Trophoblast cell (in vitro differentiated cells and primary cell): ENCODE results near the gene PFKL.
A peak's percentile ranks its signal among the peaks of the same experiment; 100 is the strongest.

Experiments used
- DNase-seq, 2 donors: peaks; one replicate each; pipeline ENCODE4 v3.0.0-alpha.2; 2016
- H2AFZ ChIP-seq: 2 replicates; pipeline ENCODE4 v1.6.1; 2013; ENCODE audit warnings: low read length, moderate library complexity, mild to moderate bottlenecking; ENCODE audit not compliant: insufficient read depth, poor library complexity
- H2AK5ac ChIP-seq: 2 replicates; pipeline ENCODE4 v1.6.1; 2013; ENCODE audit warnings: mild to moderate bottlenecking, low read length
- H2BK120ac ChIP-seq: 2 replicates; pipeline ENCODE4 v1.6.1; 2013; ENCODE audit warnings: low read length, mild to moderate bottlenecking, moderate library complexity; ENCODE audit not compliant: insufficient read depth, poor library complexity
- H2BK12ac ChIP-seq: 2 replicates; pipeline ENCODE4 v1.6.1; 2013; ENCODE audit warnings: mild to moderate bottlenecking, low read length, moderate library complexity
- H2BK5ac ChIP-seq: 2 replicates; pipeline ENCODE4 v1.6.1; 2013; ENCODE audit warnings: low read length, low read depth, moderate library complexity, mild to moderate bottlenecking; ENCODE audit not compliant: poor library complexity
- H3K14ac ChIP-seq: 2 replicates; pipeline ENCODE4 v1.6.1; 2013; ENCODE audit warnings: mild to moderate bottlenecking, low read length
- H3K18ac ChIP-seq: 2 replicates; pipeline ENCODE4 v1.6.1; 2013; ENCODE audit warnings: mild to moderate bottlenecking, low read length
- H3K23ac ChIP-seq: 2 replicates; pipeline ENCODE4 v1.6.1; 2013; ENCODE audit warnings: low read length
- H3K27ac ChIP-seq: 2 replicates; pipeline ENCODE4 v1.5.1; 2013; ENCODE audit warnings: low read depth, mild to moderate bottlenecking, inconsistent platforms, low read length, moderate library complexity
- H3K27me3 ChIP-seq: 2 replicates; pipeline ENCODE4 v1.6.1; 2013; ENCODE audit warnings: inconsistent platforms, mild to moderate bottlenecking, low read length, moderate library complexity; ENCODE audit not compliant: insufficient read depth
- H3K36me3 ChIP-seq, 2 experiments: 1 replicate in 1 of 2; 2 replicates in 1 of 2; pipeline ENCODE4 v1.6.1; 2013; ENCODE audit warnings: low read length in 2 of 2, mild to moderate bottlenecking in 2 of 2, moderate library complexity in 1 of 2; ENCODE audit not compliant: insufficient read depth in 2 of 2, control insufficient read depth in 1 of 2
- H3K4ac ChIP-seq: 2 replicates; pipeline ENCODE4 v1.6.1; 2013; ENCODE audit warnings: low read depth, mild to moderate bottlenecking, low read length, moderate library complexity
- H3K4me1 ChIP-seq, 2 experiments: 1 replicate in 1 of 2; 2 replicates in 1 of 2; pipeline ENCODE4 v1.6.1; 2013; ENCODE audit warnings: low read length in 2 of 2, mild to moderate bottlenecking in 2 of 2, moderate library complexity in 1 of 2; ENCODE audit not compliant: insufficient read depth in 2 of 2, control insufficient read depth in 1 of 2
- H3K4me2 ChIP-seq: 2 replicates; pipeline ENCODE4 v1.6.1; 2013; ENCODE audit warnings: inconsistent platforms, mild to moderate bottlenecking, low read length, moderate library complexity
- H3K4me3 ChIP-seq: 2 replicates; pipeline ENCODE4 v1.5.1; 2013; ENCODE audit warnings: mild to moderate bottlenecking, low read depth, low read length, inconsistent platforms
- H3K79me1 ChIP-seq: one replicate; pipeline ENCODE4 v1.6.1; 2013; ENCODE audit warnings: low read length
- H3K79me2 ChIP-seq: 2 replicates; pipeline ENCODE4 v1.6.1; 2013; ENCODE audit warnings: low read length, mild to moderate bottlenecking; ENCODE audit not compliant: control insufficient read depth, insufficient read depth, poor library complexity
- H3K9ac ChIP-seq: 2 replicates; pipeline ENCODE4 v1.6.1; 2013; ENCODE audit warnings: mild to moderate bottlenecking, low read length
- H3K9me3 ChIP-seq: 2 replicates; pipeline ENCODE4 v1.6.1; 2013; ENCODE audit warnings: low read depth, mild to moderate bottlenecking, control low read depth, inconsistent platforms, low read length; ENCODE audit not compliant: insufficient read depth
- H4K12ac ChIP-seq: 2 replicates; pipeline ENCODE4 v1.6.1; 2013; ENCODE audit warnings: low read depth, mild to moderate bottlenecking, low read length, moderate library complexity
- H4K8ac ChIP-seq: 2 replicates; pipeline ENCODE4 v1.6.1; 2013; ENCODE audit warnings: low read depth, mild to moderate bottlenecking, low read length, moderate library complexity
- H4K91ac ChIP-seq: one replicate; pipeline ENCODE4 v1.6.1; 2013; ENCODE audit warnings: low read depth, mild to moderate bottlenecking, low read length, moderate library complexity
- WGBS: extraction: QIAGEN DNeasy Blood & Tissue Kit; methylation state at CpG from one replicate; pipeline ENCODE4 v1.1.7; 2013; ENCODE audit warnings: missing lambda C conversion rate; ENCODE audit not compliant: insufficient read length, insufficient coverage; ENCODE audit errors: extremely low coverage; 5-methylcytosine and 5-hydroxymethylcytosine counted together

The PFKL gene

DNA sequence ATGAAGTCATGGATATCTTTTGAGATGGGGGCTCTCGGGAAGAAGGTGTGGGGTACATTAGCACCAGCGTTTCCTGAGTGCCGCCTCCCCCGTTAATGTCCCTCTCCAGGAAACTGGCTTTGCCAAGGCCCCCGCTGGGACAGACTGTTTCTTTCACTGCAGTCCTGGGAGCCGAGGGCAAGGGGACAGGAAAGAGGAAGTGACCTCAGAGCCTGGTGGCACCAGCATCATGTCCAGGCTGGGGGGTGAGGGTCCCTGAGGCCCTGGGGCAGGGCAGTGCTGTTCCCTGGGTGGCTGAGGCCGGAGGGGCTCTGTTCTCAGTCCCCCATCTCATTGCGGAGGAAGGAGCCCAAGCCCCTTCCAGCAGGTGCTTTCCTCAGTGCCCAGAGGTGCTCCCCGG, 5.8 kb downstream of the PFKL start:
- H3K27ac ChIP-seq = no peak overlapping the region
- H3K36me3 ChIP-seq = peaks cover 25 to 26% of the 10 kb centered on the region in 2 experiments
- no peak overlapping the region for H3K4ac ChIP-seq
- WGBS = no CpG with 5 or more reads among the region's 9 CpGs
- no peak overlapping the region for H4K91ac ChIP-seq
- H3K4me2 ChIP-seq = no peak overlapping the region
- no peak overlapping the region for H3K14ac ChIP-seq
- no peak for DNase-seq
- H3K79me1 ChIP-seq = peaks cover 2% of the 10 kb centered on the region
- H3K9me3 ChIP-seq = peaks cover 1% of the 10 kb centered on the region
- H4K12ac ChIP-seq = no peak overlapping the region
- no peaks in the 10 kb centered on the region for H3K27me3 ChIP-seq
- H4K8ac ChIP-seq = no peak overlapping the region
- H3K18ac ChIP-seq = no peak overlapping the region
- no peak overlapping the region for H2BK5ac ChIP-seq
- no peak overlapping the region for H2AFZ ChIP-seq
- H2BK120ac ChIP-seq = no peak overlapping the region
- H2BK12ac ChIP-seq = no peak overlapping the region
- peaks cover 5 to 6% of the 10 kb centered on the region in 2 experiments for H3K4me1 ChIP-seq
- no peak overlapping the region for H2AK5ac ChIP-seq
- no peak overlapping the region for H3K9ac ChIP-seq
- H3K4me3 ChIP-seq = no peak overlapping the region
- H3K79me2 ChIP-seq = peaks cover 4% of the 10 kb centered on the region
- no peak overlapping the region for H3K23ac ChIP-seq

DNA sequence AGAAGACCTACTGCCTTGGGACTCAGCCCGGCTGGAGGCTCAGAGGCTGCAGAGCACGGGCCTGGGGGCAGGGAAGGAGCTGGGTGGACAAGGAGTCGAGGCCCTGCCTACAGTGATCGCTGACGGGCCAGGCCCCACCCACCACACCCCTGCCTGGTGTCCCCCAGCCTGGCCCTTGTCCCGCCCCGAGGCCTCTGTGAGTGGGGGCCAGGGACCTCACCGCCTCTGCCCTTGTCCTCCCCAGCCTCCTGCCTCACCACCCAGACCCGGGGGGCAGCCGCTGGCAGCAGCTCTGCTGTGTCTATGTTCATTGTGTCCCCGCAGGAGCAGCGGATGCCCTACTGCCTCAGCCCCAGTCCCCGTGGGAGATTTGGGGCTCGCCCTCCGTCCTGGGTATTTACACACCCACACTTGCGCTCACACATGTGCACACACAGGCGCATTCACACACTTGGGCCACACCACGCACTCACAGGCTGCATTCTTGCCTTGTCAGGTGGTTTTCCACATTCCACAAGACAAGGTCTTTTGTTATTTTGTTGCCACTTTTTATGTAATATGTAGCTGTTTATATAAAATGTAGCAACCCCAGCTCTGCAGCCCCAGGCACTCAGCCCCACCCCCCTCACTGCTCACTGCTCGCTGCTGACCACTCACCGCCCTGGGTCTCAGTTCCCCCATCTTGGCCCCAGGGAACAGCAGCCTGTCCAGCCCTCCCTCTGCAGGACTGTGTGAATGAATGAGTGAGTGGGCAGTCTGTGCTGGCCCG, 7.3 kb downstream of the PFKL start:
- H3K36me3 ChIP-seq = peaks cover 39 to 40% of the 10 kb centered on the region in 2 experiments
- no peak overlapping the region for H3K4me3 ChIP-seq
- H3K4me2 ChIP-seq = no peak overlapping the region
- no peak overlapping the region for H4K12ac ChIP-seq
- H2BK5ac ChIP-seq = no peak overlapping the region
- H3K14ac ChIP-seq = no peak overlapping the region
- H3K79me1 ChIP-seq = no peaks in the 10 kb centered on the region
- H3K27me3 ChIP-seq = no peaks in the 10 kb centered on the region
- no peak overlapping the region for H3K9ac ChIP-seq
- no peak overlapping the region for H2BK120ac ChIP-seq
- H4K91ac ChIP-seq = no peak overlapping the region
- H3K18ac ChIP-seq = peak overlapping the region; percentile 2
- DNase-seq = no peak
- no CpG with 5 or more reads among the region's 21 CpGs for WGBS
- no peak overlapping the region for H2AFZ ChIP-seq
- H3K9me3 ChIP-seq = peaks cover 1% of the 10 kb centered on the region
- no peak overlapping the region for H3K27ac ChIP-seq
- H2AK5ac ChIP-seq = no peak overlapping the region
- no peak overlapping the region for H3K23ac ChIP-seq
- no peaks in the 10 kb centered on the region for H3K79me2 ChIP-seq
- H4K8ac ChIP-seq = no peak overlapping the region
- H3K4me1 ChIP-seq = no peaks in the 10 kb centered on the region
- no peak overlapping the region for H2BK12ac ChIP-seq
- H3K4ac ChIP-seq = no peak overlapping the region

DNA sequence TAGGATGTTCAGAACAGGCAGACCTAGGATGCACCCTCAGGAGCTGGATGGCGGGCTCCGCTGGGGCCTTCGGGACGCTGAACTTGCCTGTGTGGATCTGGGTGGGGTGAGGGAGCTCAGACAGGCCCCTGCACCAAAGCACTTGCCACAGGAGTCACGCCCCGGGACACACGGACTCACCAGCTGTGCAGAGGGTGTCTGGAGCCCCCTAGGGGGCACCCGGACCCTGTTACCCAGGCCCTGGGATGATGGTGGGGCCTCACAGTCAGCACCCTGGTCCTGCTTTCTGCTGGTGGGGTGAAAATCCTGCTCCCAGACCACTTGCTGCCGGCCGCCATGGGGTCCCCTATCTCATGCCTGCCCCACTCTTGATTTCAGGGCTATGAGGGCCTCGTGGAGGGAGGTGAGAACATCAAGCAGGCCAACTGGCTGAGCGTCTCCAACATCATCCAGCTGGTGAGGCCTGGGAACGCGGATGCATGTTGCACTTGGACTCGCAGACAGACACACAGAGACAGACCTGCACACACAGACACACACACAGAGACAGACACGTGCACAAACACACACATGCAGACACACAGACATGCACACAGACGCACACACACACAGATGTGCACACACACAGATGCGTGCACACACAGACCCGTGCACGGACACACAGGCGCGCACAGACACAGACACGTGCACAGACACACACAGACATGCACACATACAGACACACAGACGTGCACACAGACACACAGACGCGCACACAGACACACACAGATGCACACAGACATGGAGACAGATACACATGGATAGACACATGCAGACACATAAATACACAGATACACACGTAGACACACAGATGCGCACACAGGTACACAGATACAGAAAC, 11.0 kb downstream of the PFKL start:
- no peak overlapping the region for H3K4ac ChIP-seq
- no peak overlapping the region for H3K14ac ChIP-seq
- no peaks in the 10 kb centered on the region for H3K79me2 ChIP-seq
- WGBS = no CpG with 5 or more reads among the region's 28 CpGs
- no peak overlapping the region for H3K4me2 ChIP-seq
- no peak overlapping the region for H3K27ac ChIP-seq
- no peak overlapping the region for H2BK120ac ChIP-seq
- H4K91ac ChIP-seq = no peak overlapping the region
- no peaks in the 10 kb centered on the region for H3K4me1 ChIP-seq
- H2AK5ac ChIP-seq = no peak overlapping the region
- H3K9ac ChIP-seq = no peak overlapping the region
- H3K23ac ChIP-seq = no peak overlapping the region
- peaks cover 1% of the 10 kb centered on the region for H3K9me3 ChIP-seq
- H4K12ac ChIP-seq = no peak overlapping the region
- no peak overlapping the region for H2BK12ac ChIP-seq
- DNase-seq = no peak
- no peak overlapping the region for H2AFZ ChIP-seq
- no peak overlapping the region for H2BK5ac ChIP-seq
- no peak overlapping the region for H4K8ac ChIP-seq
- peaks cover 72 to 73% of the 10 kb centered on the region in 2 experiments for H3K36me3 ChIP-seq
- peak overlapping the region; percentile 6 for H3K4me3 ChIP-seq
- H3K18ac ChIP-seq = no peak overlapping the region
- H3K27me3 ChIP-seq = no peaks in the 10 kb centered on the region
- H3K79me1 ChIP-seq = no peaks in the 10 kb centered on the region

- Histone ChIP-seq H3K79me1 (no peaks in the 10 kb centered on the region), H4K8ac (no peak overlapping the region), H2AFZ (no peak overlapping the region), H4K91ac (no peak overlapping the region), H3K4ac (no peak overlapping the region), H3K4me3 (no peak overlapping the region), H3K9me3 (peaks cover 6% of the 10 kb centered on the region), H2BK12ac (no peak overlapping the region), H3K27me3 (no peaks in the 10 kb centered on the region), H3K27ac (no peak overlapping the region), H2AK5ac (no peak overlapping the region), H3K9ac (no peak overlapping the region), H2BK5ac (no peak overlapping the region), H3K4me2 (no peak overlapping the region), H3K14ac (no peak overlapping the region), H3K36me3 (peaks cover 76 to 81% of the 10 kb centered on the region in 2 experiments), H4K12ac (no peak overlapping the region), H3K23ac (no peak overlapping the region), H3K18ac (no peak overlapping the region), H3K79me2 (no peaks in the 10 kb centered on the region), H2BK120ac (no peak overlapping the region), H3K4me1 (no peaks in the 10 kb centered on the region)
- WGBS = no CpG with 5 or more reads among the region's 22 CpGs
- DNase-seq = no peak
These were observed 12.2 kb downstream of the PFKL start for GRCh38 chr21:44312089-44312488.
